Large intestine (tissue), 3 donors: ENCODE results near the gene PCBP3. TPM values are rescaled to one million over a fixed set of nuclear protein-coding genes. Genes with fewer than 3 reads are reported as not detected.
"Not testable (repeated sequence)": the region's sequence is repeated elsewhere in the genome, so short reads cannot be mapped to it uniquely, and the experiment has no call there.

Experiments
- DNase-seq, 2 donors: peaks; one replicate each; pipeline versions ENCODE4 v3.0.0 to v3.0.0-alpha.2; 2013
- H3K27ac ChIP-seq: one replicate; pipeline ENCODE4 v1.5.1; 2013; ENCODE audit warnings: low read length
- H3K27me3 ChIP-seq: 2 replicates; pipeline ENCODE4 v1.6.1; 2013; ENCODE audit warnings: low read length; ENCODE audit not compliant: control insufficient read depth, insufficient read depth
- H3K36me3 ChIP-seq: 2 replicates; pipeline ENCODE4 v1.6.1; 2013; ENCODE audit warnings: low read length; ENCODE audit not compliant: control insufficient read depth, insufficient read depth
- H3K4me1 ChIP-seq: one replicate; pipeline ENCODE4 v1.6.1; 2013; ENCODE audit warnings: low read length; ENCODE audit not compliant: control insufficient read depth, insufficient read depth
- H3K4me3 ChIP-seq: one replicate; pipeline ENCODE4 v1.5.1; 2013; ENCODE audit warnings: low read length
- H3K9me3 ChIP-seq: one replicate; pipeline ENCODE4 v1.6.1; 2013; ENCODE audit warnings: mild to moderate bottlenecking, low read depth, low read length, moderate library complexity; ENCODE audit not compliant: control insufficient read depth
- WGBS: methylation state at CpG from one replicate; pipeline ENCODE4 v1.1.5; 2013; ENCODE audit warnings: low lambda C conversion rate; ENCODE audit not compliant: insufficient coverage; 5-methylcytosine and 5-hydroxymethylcytosine counted together
- polyA plus RNA-seq: library from polyadenylated mRNA; unstranded; fragments of 120-200 nt; gene quantifications from one replicate; pipeline ENCODE4 v1.2.1, GENCODE V29; 2013

The PCBP3 gene
- polyA plus RNA-seq, 1 donor: 7.4 TPM

- DNase-seq: peak in 1 of 2 donors; percentile 47
- Histone ChIP-seq H3K36me3 (no peaks in the 10 kb centered on the region), H3K27me3 (peaks cover 65% of the 10 kb centered on the region), H3K9me3 (peaks cover 12% of the 10 kb centered on the region), H3K27ac (peak overlapping the region; percentile 91), H3K4me1 (peaks cover 33% of the 10 kb centered on the region), H3K4me3 (no peak overlapping the region)
- no CpG with 5 or more reads among the region's 33 CpGs for WGBS
Measured at GRCh38 chr21:45975020-45975666, 331.6 kb downstream of the PCBP3 start.

GRCh38 chr21:45975667-45976409 lies 332.3 kb downstream of the PCBP3 start:
- peaks cover 12% of the 10 kb centered on the region for H3K9me3 ChIP-seq
- not testable (repeated sequence) for H3K4me3 ChIP-seq, H3K27ac ChIP-seq, DNase-seq, H3K36me3 ChIP-seq
- WGBS: 80% methylated on average over 1 of the region's 13 CpGs
- H3K27me3 ChIP-seq: peaks cover 71% of the 10 kb centered on the region
- H3K4me1 ChIP-seq: peaks cover 31% of the 10 kb centered on the region

- H3K27me3 ChIP-seq: peaks cover 69% of the 10 kb centered on the region
- DNase-seq: no peak
- H3K9me3 ChIP-seq: peaks cover 14% of the 10 kb centered on the region
- H3K4me3 ChIP-seq: no peak overlapping the region
- peaks cover 34% of the 10 kb centered on the region for H3K4me1 ChIP-seq
- H3K36me3 ChIP-seq: no peaks in the 10 kb centered on the region
- no CpG with 5 or more reads among the region's 11 CpGs for WGBS
- H3K27ac ChIP-seq: no peak overlapping the region
Measured at GRCh38 chr21:45976701-45977311, 333.3 kb downstream of the PCBP3 start.

GRCh38 chr21:45977396-45977795 lies 333.9 kb downstream of the PCBP3 start:
- peaks cover 28% of the 10 kb centered on the region for H3K4me1 ChIP-seq
- H3K27ac ChIP-seq: peak overlapping the region; percentile 40
- peaks cover 13% of the 10 kb centered on the region for H3K9me3 ChIP-seq
- DNase-seq: peak in 1 of 2 donors; percentile 38
- WGBS: no CpG with 5 or more reads among the region's 5 CpGs
- no peak overlapping the region for H3K4me3 ChIP-seq
- peaks cover 64% of the 10 kb centered on the region for H3K27me3 ChIP-seq
- no peaks in the 10 kb centered on the region for H3K36me3 ChIP-seq

- peaks cover 19% of the 10 kb centered on the region for H3K4me1 ChIP-seq
Measured at GRCh38 chr21:45979141-45979631, 335.7 kb downstream of the PCBP3 start.

GRCh38 chr21:45979651-45980050 lies 336.1 kb downstream of the PCBP3 start:
- peaks cover 44% of the 10 kb centered on the region for H3K27me3 ChIP-seq
- peaks cover 14% of the 10 kb centered on the region for H3K4me1 ChIP-seq
- H3K27ac ChIP-seq: no peak overlapping the region
- no peak overlapping the region for H3K4me3 ChIP-seq
- peaks cover 9% of the 10 kb centered on the region for H3K36me3 ChIP-seq
- no peak for DNase-seq
- H3K9me3 ChIP-seq: peaks cover 3% of the 10 kb centered on the region
- no CpG with 5 or more reads among the region's 7 CpGs for WGBS

More at GRCh38 chr21:45979141-45979631, 335.7 kb downstream of the PCBP3 start:
- Histone ChIP-seq H3K9me3 (peaks cover 8% of the 10 kb centered on the region), H3K27ac (no peak overlapping the region), H3K27me3 (peaks cover 48% of the 10 kb centered on the region), H3K36me3 (peaks cover 4% of the 10 kb centered on the region), H3K4me3 (no peak overlapping the region)
- no CpG with 5 or more reads among the region's 20 CpGs for WGBS
- no peak for DNase-seq

- DNase-seq: no peak
- H3K27me3 ChIP-seq: peaks cover 38% of the 10 kb centered on the region
- no peak overlapping the region for H3K4me3 ChIP-seq
- no CpG with 5 or more reads among the region's 2 CpGs for WGBS
- peaks cover 13% of the 10 kb centered on the region for H3K36me3 ChIP-seq
- peaks cover 3% of the 10 kb centered on the region for H3K9me3 ChIP-seq
- no peak overlapping the region for H3K27ac ChIP-seq
- peaks cover 8% of the 10 kb centered on the region for H3K4me1 ChIP-seq
Measured at GRCh38 chr21:45980271-45980670, 336.7 kb downstream of the PCBP3 start.

DNA sequence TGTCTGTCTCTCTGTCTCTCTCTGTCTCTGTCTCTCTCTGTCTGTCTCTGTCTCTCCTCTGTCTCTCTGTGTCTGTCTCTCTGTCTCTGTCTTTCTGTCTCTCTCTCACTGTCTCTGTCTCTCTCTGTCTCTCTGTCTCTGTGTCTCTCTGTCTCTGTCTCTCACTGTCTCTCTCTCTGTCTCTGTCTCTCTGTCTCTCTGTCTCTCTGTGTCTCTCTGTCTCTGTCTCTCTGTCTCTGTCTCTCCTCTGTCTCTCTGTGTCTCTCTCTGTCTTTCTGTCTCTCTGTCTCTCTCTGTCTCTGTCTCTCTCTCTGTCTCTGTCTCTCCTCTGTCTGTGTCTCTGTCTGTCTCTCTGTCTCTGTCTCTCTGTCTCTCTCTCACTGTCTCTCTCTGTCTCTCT lies 337.2 kb downstream of the PCBP3 start:
- Histone ChIP-seq H3K27ac (peak overlapping the region; percentile 75), H3K27me3 (peaks cover 36% of the 10 kb centered on the region), H3K4me1 (peaks cover 6% of the 10 kb centered on the region), H3K36me3 (peaks cover 17% of the 10 kb centered on the region), H3K9me3 (peaks cover 3% of the 10 kb centered on the region), H3K4me3 (peak overlapping the region; percentile 44)
- no peak for DNase-seq

DNA sequence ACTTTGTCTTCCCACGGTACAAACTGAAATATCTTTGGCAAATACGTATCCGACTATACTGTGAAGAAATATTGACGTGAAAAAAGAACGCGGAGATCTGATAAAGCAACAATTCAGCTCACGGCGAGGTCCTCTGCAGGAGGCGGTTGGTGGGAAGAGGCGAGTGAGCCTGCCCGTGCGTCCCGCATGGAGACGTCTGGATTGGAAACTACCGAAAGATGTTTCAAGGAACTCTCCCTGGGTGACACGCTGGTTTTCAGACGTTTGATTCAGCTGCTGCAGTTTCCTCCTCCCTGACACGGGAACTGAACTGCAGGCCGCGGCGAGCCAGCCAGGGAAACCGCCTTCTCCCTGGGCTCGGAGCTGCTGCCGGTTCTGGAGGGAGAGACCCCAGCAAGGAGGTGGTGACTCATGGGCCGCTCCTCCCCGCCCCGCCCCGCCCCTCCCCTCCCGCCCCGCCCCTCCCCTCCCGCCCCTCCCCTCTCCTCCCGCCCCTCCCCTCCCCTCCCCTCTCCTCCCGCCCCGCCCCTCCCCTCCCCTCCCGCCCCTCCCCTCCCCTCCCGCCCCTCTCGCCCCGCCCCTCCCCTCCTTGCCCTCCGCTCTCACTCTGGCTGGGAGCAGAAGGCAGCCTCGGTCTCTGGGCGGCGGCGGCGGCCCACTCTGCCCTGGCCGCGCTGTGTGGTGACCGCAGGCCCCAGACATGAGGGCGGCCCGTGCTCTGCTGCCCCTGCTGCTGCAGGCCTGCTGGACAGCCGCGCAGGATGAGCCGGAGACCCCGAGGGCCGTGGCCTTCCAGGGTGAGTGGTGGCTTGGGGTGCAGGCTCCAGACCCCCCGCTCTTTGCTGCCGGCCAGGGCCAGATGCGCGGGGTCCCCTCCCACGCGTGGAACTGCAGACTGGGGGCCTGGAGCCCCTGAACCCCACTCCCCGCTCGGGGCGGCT lies 337.9 kb downstream of the PCBP3 start, which contains the start of gene COL6A1:
TSS of gene COL6A1 (plus strand) at position 620 of the 941 bp plus-strand sequence. CDS start at position 701, 81 bp downstream.
- H3K9me3 ChIP-seq: peaks cover 3% of the 10 kb centered on the region
- H3K27ac ChIP-seq: peak within 1 kb of the TSS; percentile 75
- peak within 1 kb of the TSS; percentile 87 for H3K4me3 ChIP-seq
- H3K4me1 ChIP-seq: peaks cover 6% of the 10 kb centered on the region
- H3K27me3 ChIP-seq: peaks cover 36% of the 10 kb centered on the region
- no CpG with 5 or more reads among the region's 63 CpGs for WGBS
- DNase-seq: peak; percentile 74 to 84
- peaks cover 25% of the 10 kb centered on the region for H3K36me3 ChIP-seq
